ENCODE measurements around the gene VPS4A. TPM values are rescaled to one million over a fixed set of nuclear protein-coding genes. Genes with fewer than 3 reads are reported as not detected.
"Not testable (repeated sequence)": the region's sequence is repeated elsewhere in the genome, so short reads cannot be mapped to it uniquely, and the experiment has no call there.

The VPS4A gene
- total RNA-seq, 1 donor from 2014 or later: 27.4 TPM

DNA sequence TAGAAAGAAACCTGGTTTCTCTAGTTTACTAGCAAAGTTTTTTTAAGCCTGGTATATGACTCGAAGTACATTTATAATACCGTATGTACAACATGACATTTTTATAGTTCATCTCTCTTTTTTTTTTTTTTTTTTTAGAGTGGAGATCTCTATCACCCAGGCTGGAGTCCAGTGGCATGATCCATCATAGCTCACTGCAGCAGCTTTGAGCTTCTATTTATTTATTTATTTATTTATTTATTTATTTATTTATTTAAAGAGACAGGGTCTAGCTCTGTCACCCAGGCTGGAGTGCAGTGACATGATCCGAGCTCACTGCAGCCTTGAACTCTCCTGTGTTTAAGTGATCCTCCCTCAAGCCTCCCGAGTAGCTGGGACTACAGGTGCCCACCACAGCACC lies 25.9 kb upstream of the VPS4A start:
- intact Hi-C loops (cut with micrococcal nuclease): no loop called here
- H3K27me3 ChIP-seq (ENCODE audit: low read depth): no peaks in the 10 kb centered on the region
- H3K4me3 ChIP-seq: no peak overlapping the region
- H3K4me1 ChIP-seq: peaks cover 19% of the 10 kb centered on the region
- peaks cover 13% of the 10 kb centered on the region for H3K36me3 ChIP-seq
- TF ChIP-seq, protein P1, sequence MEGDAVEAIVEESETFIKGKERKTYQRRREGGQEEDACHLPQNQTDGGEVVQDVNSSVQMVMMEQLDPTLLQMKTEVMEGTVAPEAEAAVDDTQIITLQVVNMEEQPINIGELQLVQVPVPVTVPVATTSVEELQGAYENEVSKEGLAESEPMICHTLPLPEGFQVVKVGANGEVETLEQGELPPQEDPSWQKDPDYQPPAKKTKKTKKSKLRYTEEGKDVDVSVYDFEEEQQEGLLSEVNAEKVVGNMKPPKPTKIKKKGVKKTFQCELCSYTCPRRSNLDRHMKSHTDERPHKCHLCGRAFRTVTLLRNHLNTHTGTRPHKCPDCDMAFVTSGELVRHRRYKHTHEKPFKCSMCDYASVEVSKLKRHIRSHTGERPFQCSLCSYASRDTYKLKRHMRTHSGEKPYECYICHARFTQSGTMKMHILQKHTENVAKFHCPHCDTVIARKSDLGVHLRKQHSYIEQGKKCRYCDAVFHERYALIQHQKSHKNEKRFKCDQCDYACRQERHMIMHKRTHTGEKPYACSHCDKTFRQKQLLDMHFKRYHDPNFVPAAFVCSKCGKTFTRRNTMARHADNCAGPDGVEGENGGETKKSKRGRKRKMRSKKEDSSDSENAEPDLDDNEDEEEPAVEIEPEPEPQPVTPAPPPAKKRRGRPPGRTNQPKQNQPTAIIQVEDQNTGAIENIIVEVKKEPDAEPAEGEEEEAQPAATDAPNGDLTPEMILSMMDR (IDR thresholded peaks at IDR 0.05; ENCODE audit: borderline replicate concordance): no peak
- H3K27ac ChIP-seq (replicated peaks): no peak overlapping the region
- no peak for DNase-seq
- H3K9me3 ChIP-seq (replicated peaks): no peaks in the 10 kb centered on the region

DNA sequence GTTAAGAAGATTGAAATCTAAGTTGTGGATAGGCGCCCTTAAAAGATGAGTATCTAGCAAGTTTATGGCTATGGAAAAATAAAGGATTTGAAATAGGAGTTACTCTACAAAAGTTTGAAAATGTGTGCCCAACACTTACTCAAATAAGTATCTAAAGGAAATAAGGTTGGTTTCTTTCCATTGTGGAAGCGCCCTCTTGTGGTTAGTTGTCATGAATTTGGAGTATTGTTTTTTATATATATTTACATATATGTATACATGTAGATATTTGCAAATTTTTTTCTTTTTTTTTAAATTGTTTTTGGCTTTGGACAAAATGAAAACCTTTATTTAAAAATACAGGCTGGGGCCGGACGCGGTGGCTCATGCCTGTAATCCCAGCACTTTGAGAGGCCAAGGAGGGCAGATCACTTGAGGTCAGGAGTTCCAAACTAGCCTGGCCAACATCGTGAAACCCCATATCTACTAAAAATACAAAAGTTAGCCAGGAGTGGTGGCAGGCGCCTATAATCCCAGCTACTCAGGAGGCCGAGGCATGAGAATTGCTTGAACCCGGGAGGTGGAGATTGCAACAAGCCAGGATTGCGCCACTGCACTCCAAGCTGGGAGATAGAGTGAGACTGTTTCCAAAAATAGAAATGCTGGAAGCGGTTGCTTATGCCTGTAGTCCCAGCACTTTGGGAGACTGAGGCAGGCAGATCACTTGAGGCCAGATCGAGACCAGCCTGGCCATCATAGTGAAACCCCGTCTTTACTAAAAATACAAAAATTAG lies 24.0 kb upstream of the VPS4A start:
- Histone ChIP-seq H3K36me3 (peaks cover 13% of the 10 kb centered on the region), H3K4me3 (no peak overlapping the region), H3K9me3 (replicated peaks) (no peaks in the 10 kb centered on the region), H3K27ac (replicated peaks) (peak overlapping the region; percentile 32), H3K27me3 (ENCODE audit: low read depth) (no peaks in the 10 kb centered on the region), H3K4me1 (peaks cover 19% of the 10 kb centered on the region)
- intact Hi-C loops (cut with micrococcal nuclease): loop anchor here (2.0 kb wide), 1 partner anchor 136 kb away; no protein-coding TSS in a partner anchor
- peak; percentile 62 for DNase-seq
- TF ChIP-seq, protein P1 (IDR thresholded peaks at IDR 0.05; ENCODE audit: borderline replicate concordance): peak; percentile 77

DNA sequence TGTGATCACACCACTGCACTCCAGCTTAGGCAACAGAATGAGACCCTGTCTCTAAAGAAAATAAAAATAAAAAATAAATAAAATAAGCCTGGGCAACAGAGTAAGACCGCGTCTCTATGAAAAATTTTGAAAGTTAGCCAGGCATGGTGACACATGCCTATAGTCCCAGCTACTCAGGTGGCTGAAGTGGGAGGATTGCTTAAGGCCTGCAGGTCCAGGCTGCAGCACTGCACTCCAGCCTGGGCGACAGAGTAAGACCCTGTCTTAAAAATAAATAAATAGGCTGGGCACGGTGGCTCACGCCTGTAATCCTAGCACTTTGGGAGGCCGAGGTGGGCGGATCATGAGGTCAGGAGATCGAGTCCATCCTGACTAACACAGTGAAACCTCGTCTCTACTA lies 19.5 kb upstream of the VPS4A start:
- DNase-seq; H3K36me3 ChIP-seq; H3K27ac ChIP-seq (replicated peaks); H3K27me3 ChIP-seq (ENCODE audit: low read depth); H3K9me3 ChIP-seq (replicated peaks); H3K4me3 ChIP-seq; intact Hi-C loops (cut with micrococcal nuclease): not testable (repeated sequence)
- peaks cover 13% of the 10 kb centered on the region for H3K4me1 ChIP-seq

DNA sequence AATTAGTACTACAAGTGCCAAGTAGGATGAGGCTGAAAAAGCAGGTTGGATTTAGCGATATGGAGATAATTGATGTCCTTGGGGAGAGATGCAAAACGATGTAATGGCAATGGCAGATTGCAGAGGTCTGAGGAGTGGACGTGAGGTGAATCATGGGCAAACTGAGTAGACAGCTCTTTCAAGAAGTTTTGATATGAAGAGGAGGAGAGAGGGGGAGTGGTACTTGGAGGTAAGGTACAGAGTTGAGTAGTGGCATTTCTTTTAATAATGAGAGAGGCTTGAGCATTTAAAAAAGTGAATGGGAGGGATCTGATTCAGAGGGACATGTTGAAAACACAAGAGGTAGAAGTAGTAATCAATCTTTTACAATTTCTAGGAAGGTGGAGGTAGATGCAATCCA lies 17.7 kb upstream of the VPS4A start:
- Histone ChIP-seq H3K4me1 (no peaks in the 10 kb centered on the region), H3K4me3 (no peak overlapping the region), H3K36me3 (no peaks in the 10 kb centered on the region), H3K27ac (replicated peaks) (no peak overlapping the region), H3K27me3 (ENCODE audit: low read depth) (no peaks in the 10 kb centered on the region), H3K9me3 (replicated peaks) (no peaks in the 10 kb centered on the region)
- no peak for DNase-seq
- intact Hi-C loops (cut with micrococcal nuclease): no loop called here
- TF ChIP-seq, protein P1 (IDR thresholded peaks at IDR 0.05; ENCODE audit: borderline replicate concordance): no peak

DNA sequence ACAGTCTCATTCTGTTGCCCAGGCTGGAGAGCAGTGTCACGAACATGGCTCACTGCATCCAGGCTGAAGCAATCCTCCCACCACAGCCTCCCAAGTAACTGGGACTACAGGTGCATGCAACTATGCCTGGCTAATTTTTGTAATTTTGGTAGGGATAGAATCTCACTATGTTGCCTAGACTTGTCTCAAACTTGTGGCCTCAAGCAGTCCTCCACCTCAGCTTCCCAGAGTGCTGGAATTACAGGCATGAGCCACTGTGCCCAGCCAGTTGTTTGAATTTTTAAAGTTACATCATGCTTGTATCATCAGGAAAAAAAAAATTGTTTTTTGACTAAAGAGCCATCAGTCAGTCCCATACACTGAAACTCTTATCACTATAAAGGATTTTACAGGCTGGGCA lies 17.1 kb upstream of the VPS4A start:
- TF ChIP-seq, protein P1 (IDR thresholded peaks at IDR 0.05; ENCODE audit: borderline replicate concordance): no peak
- Histone ChIP-seq H3K9me3 (replicated peaks) (no peaks in the 10 kb centered on the region), H3K27ac (replicated peaks) (no peak overlapping the region), H3K4me1 (no peaks in the 10 kb centered on the region), H3K4me3 (no peak overlapping the region), H3K36me3 (no peaks in the 10 kb centered on the region), H3K27me3 (ENCODE audit: low read depth) (no peaks in the 10 kb centered on the region)
- no peak for DNase-seq
- intact Hi-C loops (cut with micrococcal nuclease): no loop called here

DNA sequence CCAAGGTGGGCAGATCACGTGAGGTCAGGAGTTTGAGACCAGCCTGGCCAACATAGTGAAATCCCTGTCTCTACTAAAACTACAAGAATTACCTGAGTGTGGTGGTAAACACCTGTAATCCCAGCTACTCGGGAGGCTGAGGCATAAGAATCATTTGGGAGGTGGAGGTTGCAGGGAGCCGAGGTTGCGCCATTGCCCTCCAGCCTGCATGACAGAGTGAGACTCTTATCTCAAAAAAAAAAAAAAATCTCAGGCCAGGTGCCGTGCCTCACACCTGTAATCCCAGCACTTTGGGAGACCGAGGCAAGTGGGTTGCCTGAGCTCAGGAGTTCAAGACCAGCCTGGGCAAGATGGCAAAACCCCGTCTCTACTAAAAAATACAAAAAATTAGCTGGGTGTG lies 14.4 kb upstream of the VPS4A start:
- intact Hi-C loops (cut with micrococcal nuclease); H3K9me3 ChIP-seq (replicated peaks); H3K4me1 ChIP-seq; H3K4me3 ChIP-seq; DNase-seq; H3K27ac ChIP-seq (replicated peaks); H3K27me3 ChIP-seq (ENCODE audit: low read depth): not testable (repeated sequence)
- H3K36me3 ChIP-seq: peaks cover 13% of the 10 kb centered on the region

Measured in left ventricle myocardium inferior (tissue), 1 donor.